Neural progenitor cell (in vitro differentiated cells): ENCODE results near the gene SPTBN1.

Experiments
- CTCF ChIP-seq: fragments of 200-600 bp; sonication (generic); IDR thresholded peaks from 2 replicates; pipeline ENCODE4 v1.5.1; 2017; ENCODE audit warnings: antibody characterized with exemption, mild to moderate bottlenecking
- EZH2 ChIP-seq: fragments of 200-600 bp; sonication (generic); IDR thresholded peaks from 2 replicates; pipeline ENCODE4 v1.6.1; 2017; ENCODE audit warnings: antibody characterized with exemption, mild to moderate bottlenecking, moderate library complexity

GRCh38 chr2:54606393-54606958 is 150.3 kb downstream of the SPTBN1 start:
- TF ChIP-seq CTCF (no peak), EZH2 (no peak)
